ENCODE results near the gene MID1. TPM values are rescaled to one million over a fixed set of nuclear protein-coding genes. Genes with fewer than 3 reads are reported as not detected.

MID1 gene
- polyA plus RNA-seq, 1 donor, result 11.1 TPM

GRCh38 chrX:10519278-10519677 lies 101.1 kb downstream of the MID1 start:
- DNase-seq, result no peak
- Histone ChIP-seq H3K4me1 (ENCODE audit: control insufficient read depth, insufficient read depth, low read length) (no peaks in the 10 kb centered on the region), H3K27me3 (ENCODE audit: control insufficient read depth, insufficient read depth, low read length) (no peaks in the 10 kb centered on the region), H3K36me3 (ENCODE audit: control insufficient read depth, insufficient read depth, low read length) (no peaks in the 10 kb centered on the region), H3K27ac (ENCODE audit: low read length) (no peak overlapping the region), H3K4me3 (ENCODE audit: low read length) (no peak overlapping the region), H3K9me3 (ENCODE audit: control insufficient read depth, low read depth, low read length) (no peaks in the 10 kb centered on the region)

DNA sequence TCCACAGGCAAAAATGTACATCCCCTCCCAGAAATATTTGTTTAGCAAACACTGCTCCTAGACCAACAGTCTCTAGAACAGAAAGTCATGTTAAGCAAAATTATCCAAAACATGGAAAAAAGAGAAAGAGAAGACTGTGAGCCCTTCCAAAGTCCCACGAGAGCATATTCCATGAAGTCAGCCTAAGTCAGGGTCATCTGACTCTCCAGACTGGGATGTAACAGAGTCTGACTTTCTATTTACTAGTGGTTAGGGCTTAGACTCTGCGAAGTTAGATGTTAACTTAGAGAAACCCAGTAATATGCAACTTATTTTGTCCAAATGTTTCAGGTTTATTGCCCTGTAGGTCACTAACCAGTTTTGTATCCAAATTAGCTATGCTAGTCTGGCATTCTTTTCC lies 102.3 kb downstream of the MID1 start:
- Histone ChIP-seq H3K36me3 (ENCODE audit: control insufficient read depth, insufficient read depth, low read length) (no peaks in the 10 kb centered on the region), H3K27ac (ENCODE audit: low read length) (no peak overlapping the region), H3K4me1 (ENCODE audit: control insufficient read depth, insufficient read depth, low read length) (no peaks in the 10 kb centered on the region), H3K27me3 (ENCODE audit: control insufficient read depth, insufficient read depth, low read length) (no peaks in the 10 kb centered on the region), H3K4me3 (ENCODE audit: low read length) (no peak overlapping the region), H3K9me3 (ENCODE audit: control insufficient read depth, low read depth, low read length) (no peaks in the 10 kb centered on the region)
- WGBS (ENCODE audit: insufficient coverage, low lambda C conversion rate), result no CpG with 5 or more reads among the region's 2 CpGs
- DNase-seq, result no peak

- DNase-seq, result no peak
These were observed 103.5 kb downstream of the MID1 start for GRCh38 chrX:10516781-10517322.

DNA sequence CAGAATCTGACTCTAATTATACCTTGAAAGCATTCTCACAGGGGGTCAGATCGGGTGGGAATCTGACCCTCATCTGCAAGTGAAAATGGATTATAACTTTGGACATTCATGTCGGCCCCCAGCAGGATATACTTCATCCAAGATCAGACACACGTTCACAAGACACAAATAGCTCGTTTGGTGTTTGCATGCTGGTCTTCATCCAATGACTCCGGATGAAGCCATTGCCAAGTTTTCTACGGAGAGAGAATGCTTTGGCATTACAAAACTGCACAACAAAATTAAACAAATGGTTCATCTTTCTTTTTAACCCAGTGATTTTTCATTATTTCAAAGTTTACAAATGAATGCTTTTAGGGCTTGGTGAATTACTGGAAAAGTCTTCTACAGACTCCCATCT lies 105.5 kb downstream of the MID1 start:
- Histone ChIP-seq H3K27me3 (ENCODE audit: control insufficient read depth, insufficient read depth, low read length) (no peaks in the 10 kb centered on the region), H3K4me3 (ENCODE audit: low read length) (no peak overlapping the region), H3K36me3 (ENCODE audit: control insufficient read depth, insufficient read depth, low read length) (no peaks in the 10 kb centered on the region), H3K4me1 (ENCODE audit: control insufficient read depth, insufficient read depth, low read length) (no peaks in the 10 kb centered on the region), H3K9me3 (ENCODE audit: control insufficient read depth, low read depth, low read length) (no peaks in the 10 kb centered on the region), H3K27ac (ENCODE audit: low read length) (no peak overlapping the region)
- no peak for DNase-seq
- no CpG with 5 or more reads among the region's 6 CpGs for WGBS (ENCODE audit: insufficient coverage, low lambda C conversion rate)

More at GRCh38 chrX:10516781-10517322, 103.5 kb downstream of the MID1 start:
- no peaks in the 10 kb centered on the region for H3K9me3 ChIP-seq (ENCODE audit: control insufficient read depth, low read depth, low read length)
- no peak overlapping the region for H3K4me3 ChIP-seq (ENCODE audit: low read length)
- H3K4me1 ChIP-seq (ENCODE audit: control insufficient read depth, insufficient read depth, low read length), result no peaks in the 10 kb centered on the region
- WGBS (ENCODE audit: insufficient coverage, low lambda C conversion rate), result no CpG with 5 or more reads among the region's 5 CpGs
- no peaks in the 10 kb centered on the region for H3K27me3 ChIP-seq (ENCODE audit: control insufficient read depth, insufficient read depth, low read length)
- H3K36me3 ChIP-seq (ENCODE audit: control insufficient read depth, insufficient read depth, low read length), result no peaks in the 10 kb centered on the region
- H3K27ac ChIP-seq (ENCODE audit: low read length), result no peak overlapping the region

- Histone ChIP-seq H3K9me3 (ENCODE audit: control insufficient read depth, low read depth, low read length) (no peaks in the 10 kb centered on the region), H3K36me3 (ENCODE audit: control insufficient read depth, insufficient read depth, low read length) (no peaks in the 10 kb centered on the region), H3K4me3 (ENCODE audit: low read length) (no peak overlapping the region), H3K27ac (ENCODE audit: low read length) (no peak overlapping the region), H3K4me1 (ENCODE audit: control insufficient read depth, insufficient read depth, low read length) (no peaks in the 10 kb centered on the region), H3K27me3 (ENCODE audit: control insufficient read depth, insufficient read depth, low read length) (no peaks in the 10 kb centered on the region)
- DNase-seq, result no peak
- no CpG with 5 or more reads among the region's 2 CpGs for WGBS (ENCODE audit: insufficient coverage, low lambda C conversion rate)
These were observed 106.4 kb downstream of the MID1 start for GRCh38 chrX:10513974-10514373.

DNA sequence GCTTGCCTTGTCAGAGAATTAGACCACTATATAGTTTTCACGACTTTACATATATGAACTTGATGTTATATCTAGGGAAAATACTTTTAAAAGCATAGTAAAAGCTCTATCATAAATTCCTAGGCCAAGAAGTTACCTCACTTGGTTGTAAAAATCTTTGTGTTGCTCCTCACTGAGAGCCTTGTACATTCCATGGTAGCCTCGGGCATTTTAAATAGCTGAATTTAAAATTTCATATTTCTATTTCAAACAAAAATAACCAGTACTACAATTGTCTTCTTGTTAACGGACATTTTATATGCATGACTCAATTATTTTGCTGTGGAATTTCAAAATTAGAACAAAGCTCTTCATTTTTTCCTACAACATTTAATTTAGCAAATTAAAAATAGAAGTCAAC lies 107.6 kb downstream of the MID1 start:
- H3K36me3 ChIP-seq (ENCODE audit: control insufficient read depth, insufficient read depth, low read length), result no peaks in the 10 kb centered on the region
- no peaks in the 10 kb centered on the region for H3K27me3 ChIP-seq (ENCODE audit: control insufficient read depth, insufficient read depth, low read length)
- no peaks in the 10 kb centered on the region for H3K9me3 ChIP-seq (ENCODE audit: control insufficient read depth, low read depth, low read length)
- H3K27ac ChIP-seq (ENCODE audit: low read length), result no peak overlapping the region
- H3K4me3 ChIP-seq (ENCODE audit: low read length), result no peak overlapping the region
- no peaks in the 10 kb centered on the region for H3K4me1 ChIP-seq (ENCODE audit: control insufficient read depth, insufficient read depth, low read length)
- WGBS (ENCODE audit: insufficient coverage, low lambda C conversion rate), result no CpG with 5 or more reads among the region's 3 CpGs
- DNase-seq, result no peak

- H3K4me3 ChIP-seq (ENCODE audit: low read length), result no peak overlapping the region
- DNase-seq, result no peak
- no peak overlapping the region for H3K27ac ChIP-seq (ENCODE audit: low read length)
- no peaks in the 10 kb centered on the region for H3K27me3 ChIP-seq (ENCODE audit: control insufficient read depth, insufficient read depth, low read length)
- H3K36me3 ChIP-seq (ENCODE audit: control insufficient read depth, insufficient read depth, low read length), result no peaks in the 10 kb centered on the region
- no CpG with 5 or more reads among the region's 1 CpG for WGBS (ENCODE audit: insufficient coverage, low lambda C conversion rate)
- no peaks in the 10 kb centered on the region for H3K9me3 ChIP-seq (ENCODE audit: control insufficient read depth, low read depth, low read length)
- H3K4me1 ChIP-seq (ENCODE audit: control insufficient read depth, insufficient read depth, low read length), result no peaks in the 10 kb centered on the region
These were observed 108.1 kb downstream of the MID1 start for GRCh38 chrX:10512258-10512657.

DNA sequence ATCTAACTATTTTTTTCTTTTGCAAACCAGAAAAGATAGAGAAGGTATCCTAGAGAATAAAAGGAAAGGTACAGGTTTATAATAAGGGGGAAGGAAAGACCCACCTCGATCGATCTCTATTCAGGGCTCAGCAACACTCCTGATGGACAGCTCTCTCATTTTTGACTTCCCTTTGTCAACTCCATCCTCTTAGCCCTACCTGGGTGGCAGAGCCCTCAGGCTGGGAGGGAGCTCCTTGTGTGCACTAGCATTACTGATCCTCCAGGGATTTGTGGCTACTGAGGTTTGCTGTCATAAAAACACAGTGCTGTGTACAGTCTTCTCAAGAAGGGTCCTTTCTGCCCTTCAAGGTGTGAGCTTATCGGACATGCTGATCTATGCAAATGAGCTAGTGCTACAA lies 111.0 kb downstream of the MID1 start:
- Histone ChIP-seq H3K9me3 (ENCODE audit: control insufficient read depth, low read depth, low read length) (no peaks in the 10 kb centered on the region), H3K4me1 (ENCODE audit: control insufficient read depth, insufficient read depth, low read length) (no peaks in the 10 kb centered on the region), H3K27ac (ENCODE audit: low read length) (no peak overlapping the region), H3K4me3 (ENCODE audit: low read length) (no peak overlapping the region), H3K27me3 (ENCODE audit: control insufficient read depth, insufficient read depth, low read length) (no peaks in the 10 kb centered on the region), H3K36me3 (ENCODE audit: control insufficient read depth, insufficient read depth, low read length) (no peaks in the 10 kb centered on the region)
- DNase-seq, result no peak
- no CpG with 5 or more reads among the region's 3 CpGs for WGBS (ENCODE audit: insufficient coverage, low lambda C conversion rate)

- H3K4me1 ChIP-seq (ENCODE audit: control insufficient read depth, insufficient read depth, low read length), result no peaks in the 10 kb centered on the region
- DNase-seq, result no peak
- H3K36me3 ChIP-seq (ENCODE audit: control insufficient read depth, insufficient read depth, low read length), result no peaks in the 10 kb centered on the region
- H3K4me3 ChIP-seq (ENCODE audit: low read length), result no peak overlapping the region
- no peaks in the 10 kb centered on the region for H3K9me3 ChIP-seq (ENCODE audit: control insufficient read depth, low read depth, low read length)
- H3K27ac ChIP-seq (ENCODE audit: low read length), result no peak overlapping the region
- H3K27me3 ChIP-seq (ENCODE audit: control insufficient read depth, insufficient read depth, low read length), result no peaks in the 10 kb centered on the region
These were observed 111.5 kb downstream of the MID1 start for GRCh38 chrX:10508891-10509290.

- H3K27ac ChIP-seq (ENCODE audit: low read length), result no peak overlapping the region
- no CpG with 5 or more reads among the region's 2 CpGs for WGBS (ENCODE audit: insufficient coverage, low lambda C conversion rate)
These were observed 112.5 kb downstream of the MID1 start for GRCh38 chrX:10507876-10508275.

GRCh38 chrX:10507181-10507580 lies 113.2 kb downstream of the MID1 start:
- H3K4me3 ChIP-seq (ENCODE audit: low read length), result no peak overlapping the region
- H3K4me1 ChIP-seq (ENCODE audit: control insufficient read depth, insufficient read depth, low read length), result no peaks in the 10 kb centered on the region
- no peak overlapping the region for H3K27ac ChIP-seq (ENCODE audit: low read length)
- no peaks in the 10 kb centered on the region for H3K27me3 ChIP-seq (ENCODE audit: control insufficient read depth, insufficient read depth, low read length)
- no peaks in the 10 kb centered on the region for H3K9me3 ChIP-seq (ENCODE audit: control insufficient read depth, low read depth, low read length)
- no peaks in the 10 kb centered on the region for H3K36me3 ChIP-seq (ENCODE audit: control insufficient read depth, insufficient read depth, low read length)
- no peak for DNase-seq
- WGBS (ENCODE audit: insufficient coverage, low lambda C conversion rate), result no CpG with 5 or more reads among the region's 3 CpGs

More at GRCh38 chrX:10507876-10508275, 112.5 kb downstream of the MID1 start:
- Histone ChIP-seq H3K27me3 (ENCODE audit: control insufficient read depth, insufficient read depth, low read length) (no peaks in the 10 kb centered on the region), H3K4me1 (ENCODE audit: control insufficient read depth, insufficient read depth, low read length) (no peaks in the 10 kb centered on the region), H3K36me3 (ENCODE audit: control insufficient read depth, insufficient read depth, low read length) (no peaks in the 10 kb centered on the region), H3K4me3 (ENCODE audit: low read length) (no peak overlapping the region), H3K9me3 (ENCODE audit: control insufficient read depth, low read depth, low read length) (no peaks in the 10 kb centered on the region)
- no peak for DNase-seq
